Glutamatergic neuron (in vitro differentiated cells): ENCODE data around the gene DXO. TPM values are rescaled to one million over a fixed set of nuclear protein-coding genes. Genes with fewer than 3 reads are reported as not detected.

Source experiments
- DNase-seq: peaks from one replicate; pipeline ENCODE4 v3.0.0; 2022
- H3K27ac Mint-ChIP-seq: one replicate; pipeline ENCODE4 v1.8.0; 2020; ENCODE audit warnings: mild to moderate bottlenecking, mixed read lengths, inconsistent platforms; ENCODE audit not compliant: unreplicated experiment
- H3K27me3 Mint-ChIP-seq: one replicate; pipeline ENCODE4 v1.8.0; 2020; ENCODE audit warnings: mild to moderate bottlenecking, moderate library complexity, mixed read lengths, inconsistent platforms; ENCODE audit not compliant: unreplicated experiment
- H3K36me3 Mint-ChIP-seq: one replicate; pipeline ENCODE4 v1.8.0; 2020; ENCODE audit warnings: mild to moderate bottlenecking, mixed read lengths, inconsistent platforms; ENCODE audit not compliant: unreplicated experiment
- H3K4me1 Mint-ChIP-seq: one replicate; pipeline ENCODE4 v1.8.0; 2020; ENCODE audit warnings: mild to moderate bottlenecking, low read depth, mixed read lengths, inconsistent platforms; ENCODE audit not compliant: unreplicated experiment
- H3K4me3 Mint-ChIP-seq: one replicate; pipeline ENCODE4 v1.8.0; 2020; ENCODE audit warnings: mild to moderate bottlenecking, mixed read lengths, inconsistent platforms; ENCODE audit not compliant: unreplicated experiment
- H3K9me3 Mint-ChIP-seq: one replicate; pipeline ENCODE4 v1.8.0; 2020; ENCODE audit warnings: mild to moderate bottlenecking, moderate library complexity, mixed read lengths, inconsistent platforms; ENCODE audit not compliant: unreplicated experiment
- CTCF ChIP-seq: fragments of 200-600 bp; sonication (generic); IDR thresholded peaks from one replicate; pipeline ENCODE4 v1.5.0; 2021; ENCODE audit not compliant: partially characterized antibody, unreplicated experiment
- total RNA-seq: library from RNA; stranded (reverse); fragmentation: NEBNext Ultra II Directional; extraction: Animal tissue kit (Norgen Biotek cat#: 25700); gene quantifications from one replicate; pipeline ENCODE4 v1.2.1, GENCODE V29; 2021; ENCODE audit not compliant: unreplicated experiment

Gene DXO
- total RNA-seq, 1 donor from 2014 or later, result 23.8 TPM

GRCh38 chr6:31945154-31945506 lies 26.8 kb downstream of the DXO start:
- Mint-ChIP-seq H3K27me3 (peaks cover 6% of the 10 kb centered on the region), H3K9me3 (no peaks in the 10 kb centered on the region), H3K4me1 (peaks cover 3% of the 10 kb centered on the region), H3K4me3 (no peak overlapping the region), H3K36me3 (no peaks in the 10 kb centered on the region), H3K27ac (no peak overlapping the region)
- no peak for TF ChIP-seq CTCF
- no peak for DNase-seq

GRCh38 chr6:31943742-31944141 lies 28.2 kb downstream of the DXO start:
- TF ChIP-seq CTCF, result no peak
- Mint-ChIP-seq H3K36me3 (no peaks in the 10 kb centered on the region), H3K4me3 (no peak overlapping the region), H3K27me3 (peaks cover 6% of the 10 kb centered on the region), H3K27ac (no peak overlapping the region), H3K9me3 (no peaks in the 10 kb centered on the region), H3K4me1 (peaks cover 3% of the 10 kb centered on the region)
- DNase-seq, result no peak

- TF ChIP-seq CTCF, result no peak
- H3K4me1 Mint-ChIP-seq, result peaks cover 3% of the 10 kb centered on the region
- H3K27me3 Mint-ChIP-seq, result peaks cover 4% of the 10 kb centered on the region
- peak overlapping the region; percentile 43 for H3K4me3 Mint-ChIP-seq
- no peak overlapping the region for H3K27ac Mint-ChIP-seq
- DNase-seq, result no peak
- peaks cover 4% of the 10 kb centered on the region for H3K36me3 Mint-ChIP-seq
- no peaks in the 10 kb centered on the region for H3K9me3 Mint-ChIP-seq
Measured at GRCh38 chr6:31940256-31940664, 31.7 kb downstream of the DXO start.

GRCh38 chr6:31935823-31936222 lies 36.1 kb downstream of the DXO start:
- Mint-ChIP-seq H3K36me3 (peaks cover 4% of the 10 kb centered on the region), H3K27ac (no peak overlapping the region), H3K9me3 (peaks cover 8% of the 10 kb centered on the region), H3K4me1 (peaks cover 3% of the 10 kb centered on the region), H3K4me3 (no peak overlapping the region), H3K27me3 (peaks cover 2% of the 10 kb centered on the region)
- no peak for TF ChIP-seq CTCF
- DNase-seq, result no peak

- peaks cover 4% of the 10 kb centered on the region for H3K36me3 Mint-ChIP-seq
- no peak overlapping the region for H3K4me3 Mint-ChIP-seq
- no peak for DNase-seq
- H3K9me3 Mint-ChIP-seq, result peaks cover 8% of the 10 kb centered on the region
- H3K4me1 Mint-ChIP-seq, result no peaks in the 10 kb centered on the region
- H3K27me3 Mint-ChIP-seq, result peaks cover 2% of the 10 kb centered on the region
- H3K27ac Mint-ChIP-seq, result no peak overlapping the region
- TF ChIP-seq CTCF, result no peak
Measured at GRCh38 chr6:31935021-31935420, 36.9 kb downstream of the DXO start.
